Transverse colon (tissue), 4 donors: ENCODE measurements around the gene MPPED1.

Experiments used
- CTCF ChIP-seq, 5 experiments: fragments of 200-600 bp in 3 of 5; fragments of 450-650 bp in 2 of 5; sonication (generic) in 3 of 5; IDR thresholded peaks; 1 replicate in 2 of 5; 2 replicates in 3 of 5; pipeline ENCODE4 v1.5.1; 2016 to 2017; ENCODE audit warnings: antibody characterized with exemption in 5 of 5, inconsistent platforms in 3 of 5, mild to moderate bottlenecking in 2 of 5, moderate library complexity in 1 of 5
- EP300 ChIP-seq: sonication (generic); formaldehyde crosslinking; IDR thresholded peaks from one replicate; pipeline ENCODE4 v1.6.1; 2017; ENCODE audit warnings: antibody characterized with exemption, low read depth
- POLR2A ChIP-seq: fragments of 450-650 bp; IDR thresholded peaks from one replicate; pipeline ENCODE4 v1.6.1; 2016; ENCODE audit warnings: antibody characterized with exemption, mild to moderate bottlenecking, moderate library complexity
- POLR2AphosphoS5 ChIP-seq, 3 donors: sonication (generic); formaldehyde crosslinking; IDR thresholded peaks; one replicate each; pipeline ENCODE4 v1.6.1; 2016; ENCODE audit warnings: antibody characterized with exemption in 3 of 3

GRCh38 chr22:43451371-43452050 is 39.7 kb downstream of the MPPED1 start:
- TF ChIP-seq CTCF (IDR thresholded peaks at IDR 0.05) (no peak), POLR2AphosphoS5 (IDR thresholded peaks at IDR 0.05) (no peak), POLR2A (no peak), EP300 (no peak)
